NCI-H2196 treated with DMSO at 0.1 percent for 48 hours (cell line): ENCODE data around the gene CBLL1.

Experiments used
- DNase-seq: peaks from one replicate; lab custom pipeline; 2025; ENCODE audit not compliant: unreplicated experiment; lab: John Stamatoyannopoulos, UW

Gene CBLL1

GRCh38 chr7:107809179-107809578 is 65.2 kb downstream of the CBLL1 start:
- DNase-seq, result no peak

- DNase-seq, result no peak
These were observed 66.7 kb downstream of the CBLL1 start for GRCh38 chr7:107810626-107811025.
